HepG2 (cell line): ENCODE results near the gene CLEC16A. TPM values are rescaled to one million over a fixed set of nuclear protein-coding genes. Genes with fewer than 3 reads are reported as not detected.

ENCODE experiments used
- E2F1 ChIP-seq: sonication (generic); formaldehyde crosslinking; IDR thresholded peaks from 2 replicates; pipeline ENCODE4 v1.5.0; 2020; ENCODE audit warnings: missing genetic modification reagents
- MAZ ChIP-seq, 2 experiments: sonication (generic) in 1 of 2; formaldehyde crosslinking in 1 of 2; IDR thresholded peaks; 2 replicates each; pipeline versions ENCODE4 v1.5.0 to v1.6.1; 2012 to 2020; ENCODE audit warnings: low read depth in 2 of 2, mild to moderate bottlenecking in 2 of 2, borderline replicate concordance in 1 of 2, improper control_type of control experiment in 1 of 2, low read length in 1 of 2, missing genetic modification reagents in 1 of 2, moderate library complexity in 1 of 2
- NR2F2 ChIP-seq: IDR thresholded peaks from 2 replicates; pipeline ENCODE4 v1.6.1; 2012; ENCODE audit warnings: low read depth, inconsistent platforms, borderline replicate concordance
- PATZ1 ChIP-seq: sonication (generic); formaldehyde crosslinking; IDR thresholded peaks from 2 replicates; pipeline ENCODE4 v1.4.0; 2020; ENCODE audit warnings: missing genetic modification reagents
- POLR2AphosphoS5 ChIP-seq: IDR thresholded peaks from 2 replicates; pipeline ENCODE4 v1.6.1; 2012; ENCODE audit warnings: low read depth, low read length
- RARA ChIP-seq: IDR thresholded peaks from 2 replicates; pipeline ENCODE4 v1.6.1; 2016; ENCODE audit warnings: missing genetic modification reagents, missing compliant biosample characterization
- TFAP4 ChIP-seq: sonication (generic); IDR thresholded peaks from 2 replicates; pipeline ENCODE4 v1.6.1; 2016; ENCODE audit warnings: low read depth, borderline replicate concordance
- ZNF407 ChIP-seq: sonication (generic); formaldehyde crosslinking; IDR thresholded peaks from one replicate; pipeline ENCODE4 v1.5.1; 2020; ENCODE audit warnings: mild to moderate bottlenecking, missing genetic modification reagents; ENCODE audit errors: not compliant biosample characterization
- ZNF557 ChIP-seq: sonication (generic); formaldehyde crosslinking; IDR thresholded peaks from 2 replicates; pipeline ENCODE4 v1.4.0; 2020; ENCODE audit warnings: missing genetic modification reagents
- polyA plus RNA-seq, 8 experiments: library from polyadenylated mRNA; depleted of rRNA in 3 of 8; stranded (reverse) in 7 of 8; unstranded in 1 of 8; fragments of >200 nt; fragmentation: Illumina TruSeq in 4 of 8; extraction: Trizol in 4 of 8; gene quantifications; 2 replicates each; pipeline versions ENCODE4 v1.2.1 to v1.2.3, GENCODE V29; 2011 to 2016; ENCODE audit warnings: low read depth in 4 of 8, missing spikeins in 1 of 8, mixed read lengths in 1 of 8; ENCODE audit not compliant: insufficient read depth in 1 of 8
- total RNA-seq, 5 experiments: library from RNA; depleted of rRNA; stranded (reverse); fragments of >200 nt; fragmentation: Illumina TruSeq; extraction: Trizol; gene quantifications; 2 replicates each; pipeline ENCODE4 v1.2.3, GENCODE V29; 2016; ENCODE audit warnings: low read depth in 1 of 5
- TF ChIP-seq, protein P1 (sequence below): sonication (generic); formaldehyde crosslinking; IDR thresholded peaks from 2 replicates; pipeline ENCODE4 v1.4.0; 2020; ENCODE audit warnings: mild to moderate bottlenecking, missing genetic modification reagents
- TF ChIP-seq, protein P2 (sequence below), 2 experiments: fragments of 450-650 bp in 1 of 2; sonication (generic) in 1 of 2; formaldehyde crosslinking; IDR thresholded peaks; 2 replicates each; pipeline versions ENCODE4 v1.5.0 to v1.8.0; 2020 to 2022; ENCODE audit warnings: mild to moderate bottlenecking in 1 of 2, missing genetic modification reagents in 1 of 2

CLEC16A gene
- total and polyA plus RNA-seq, 2 of the 13 experiments (the other 11 are each of a cell fraction or from before 2014, with no cell fraction given) = 8.5 to 10.3 TPM

DNA sequence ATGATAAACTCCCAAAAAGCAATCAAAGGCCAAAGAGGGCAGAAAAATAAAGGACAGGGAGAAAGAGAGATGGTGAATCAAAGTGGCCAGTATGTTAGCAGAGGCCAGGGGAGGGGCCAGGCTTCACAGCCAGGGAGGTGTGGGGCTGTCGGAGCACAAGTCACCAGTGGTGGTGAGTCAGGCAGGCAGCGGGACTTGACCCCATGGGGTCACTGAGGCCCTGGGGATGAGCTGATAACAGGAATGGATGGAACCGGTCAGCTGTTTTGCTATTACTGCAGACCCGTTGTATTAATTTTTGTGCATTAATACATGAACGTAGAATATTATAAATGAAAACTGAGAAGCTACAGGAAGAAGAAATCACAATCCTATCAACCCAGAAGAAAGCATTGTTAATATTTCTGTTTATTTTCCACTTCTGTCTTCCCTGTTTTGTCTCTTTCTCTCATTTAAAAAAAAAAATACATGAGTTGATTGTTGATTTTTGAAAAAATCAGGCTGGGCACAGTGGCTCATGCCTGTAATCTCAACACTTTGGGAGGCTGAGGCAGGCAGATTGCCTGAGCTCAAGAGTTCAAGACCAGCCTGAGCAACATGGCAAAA is 204.8 kb downstream of the CLEC16A start (continued):
- TF ChIP-seq ZNF407 (CRISPR knock-in tag) = no peak
- 0 out of 2 replicates have a peak, but pooled peaks have one; percentile 50 for TF ChIP-seq MAZ (IDR thresholded peaks at IDR 0.05; ENCODE audit: borderline replicate concordance, low read depth, low read length)
- TF ChIP-seq MAZ (CRISPR knock-in tag; IDR thresholded peaks at IDR 0.05; ENCODE audit: low read depth) = no peak
- TF ChIP-seq, protein P1, sequence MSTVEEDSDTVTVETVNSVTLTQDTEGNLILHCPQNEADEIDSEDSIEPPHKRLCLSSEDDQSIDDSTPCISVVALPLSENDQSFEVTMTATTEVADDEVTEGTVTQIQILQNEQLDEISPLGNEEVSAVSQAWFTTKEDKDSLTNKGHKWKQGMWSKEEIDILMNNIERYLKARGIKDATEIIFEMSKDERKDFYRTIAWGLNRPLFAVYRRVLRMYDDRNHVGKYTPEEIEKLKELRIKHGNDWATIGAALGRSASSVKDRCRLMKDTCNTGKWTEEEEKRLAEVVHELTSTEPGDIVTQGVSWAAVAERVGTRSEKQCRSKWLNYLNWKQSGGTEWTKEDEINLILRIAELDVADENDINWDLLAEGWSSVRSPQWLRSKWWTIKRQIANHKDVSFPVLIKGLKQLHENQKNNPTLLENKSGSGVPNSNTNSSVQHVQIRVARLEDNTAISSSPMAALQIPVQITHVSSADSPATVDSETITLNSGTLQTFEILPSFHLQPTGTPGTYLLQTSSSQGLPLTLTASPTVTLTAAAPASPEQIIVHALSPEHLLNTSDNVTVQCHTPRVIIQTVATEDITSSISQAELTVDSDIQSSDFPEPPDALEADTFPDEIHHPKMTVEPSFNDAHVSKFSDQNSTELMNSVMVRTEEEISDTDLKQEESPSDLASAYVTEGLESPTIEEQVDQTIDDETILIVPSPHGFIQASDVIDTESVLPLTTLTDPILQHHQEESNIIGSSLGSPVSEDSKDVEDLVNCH (CRISPR knock-in tag) = no peak
- TF ChIP-seq, protein P2, sequence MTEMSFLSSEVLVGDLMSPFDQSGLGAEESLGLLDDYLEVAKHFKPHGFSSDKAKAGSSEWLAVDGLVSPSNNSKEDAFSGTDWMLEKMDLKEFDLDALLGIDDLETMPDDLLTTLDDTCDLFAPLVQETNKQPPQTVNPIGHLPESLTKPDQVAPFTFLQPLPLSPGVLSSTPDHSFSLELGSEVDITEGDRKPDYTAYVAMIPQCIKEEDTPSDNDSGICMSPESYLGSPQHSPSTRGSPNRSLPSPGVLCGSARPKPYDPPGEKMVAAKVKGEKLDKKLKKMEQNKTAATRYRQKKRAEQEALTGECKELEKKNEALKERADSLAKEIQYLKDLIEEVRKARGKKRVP (CRISPR knock-in tag; IDR thresholded peaks at IDR 0.05) = no peak
- no peak for TF ChIP-seq ZNF557 (CRISPR knock-in tag)
- TF ChIP-seq NR2F2 = peak; percentile 52; the same call in 1 of the 2 replicates
- TF ChIP-seq PATZ1 (CRISPR knock-in tag) = 0 out of 2 replicates have a peak, but pooled peaks have one; percentile 22
- TF ChIP-seq TFAP4 = peak; percentile 85; the same call in 1 of the 2 replicates
- TF ChIP-seq POLR2AphosphoS5 = no peak
- TF ChIP-seq RARA = peak; percentile 47; the same call in 1 of the 2 replicates
- no peak for TF ChIP-seq E2F1 (CRISPR knock-in tag)
